ENCODE data around the gene AQP5.

AQP5 gene

GRCh38 chr12:50006280-50006679 lies 44.6 kb downstream of the AQP5 start:
- Mint-ChIP-seq H3K36me3 (peaks cover 56% of the 10 kb centered on the region), H3K27me3 (no peaks in the 10 kb centered on the region), H3K4me3 (no peak overlapping the region), H3K9me3 (no peaks in the 10 kb centered on the region), H3K4me1 (no peaks in the 10 kb centered on the region), H3K27ac (peak overlapping the region; percentile 45)
- CTCF ChIA-PET = interaction anchor here (1.0 to 1.3 kb wide), 3 partner anchors 10 to 243 kb away, joined by 3 to 4 read pairs (median 3); no protein-coding TSS in a partner anchor
- no peak for DNase-seq

- Mint-ChIP-seq H3K4me1 (no peaks in the 10 kb centered on the region), H3K27ac (no peak overlapping the region), H3K4me3 (no peak overlapping the region), H3K9me3 (no peaks in the 10 kb centered on the region), H3K27me3 (no peaks in the 10 kb centered on the region), H3K36me3 (peaks cover 52% of the 10 kb centered on the region)
- CTCF ChIA-PET = interaction anchor here (1.0 to 1.3 kb wide), 5 partner anchors 9 to 244 kb away, joined by 3 to 4 read pairs (median 3); no protein-coding TSS in a partner anchor
- DNase-seq = no peak
Observed at GRCh38 chr12:50006754-50007442, 45.2 kb downstream of the AQP5 start.

- DNase-seq = no peak
- Mint-ChIP-seq H3K4me3 (no peak overlapping the region), H3K36me3 (peaks cover 37% of the 10 kb centered on the region), H3K27me3 (no peaks in the 10 kb centered on the region), H3K4me1 (peaks cover 10% of the 10 kb centered on the region), H3K9me3 (no peaks in the 10 kb centered on the region), H3K27ac (no peak overlapping the region)
- CTCF ChIA-PET = interaction anchor here (0.6 kb wide), 3 partner anchors 9 to 72 kb away, joined by 3 to 4 read pairs (median 3); no protein-coding TSS in a partner anchor
Observed at GRCh38 chr12:50013361-50014147, 51.9 kb downstream of the AQP5 start.

DNA sequence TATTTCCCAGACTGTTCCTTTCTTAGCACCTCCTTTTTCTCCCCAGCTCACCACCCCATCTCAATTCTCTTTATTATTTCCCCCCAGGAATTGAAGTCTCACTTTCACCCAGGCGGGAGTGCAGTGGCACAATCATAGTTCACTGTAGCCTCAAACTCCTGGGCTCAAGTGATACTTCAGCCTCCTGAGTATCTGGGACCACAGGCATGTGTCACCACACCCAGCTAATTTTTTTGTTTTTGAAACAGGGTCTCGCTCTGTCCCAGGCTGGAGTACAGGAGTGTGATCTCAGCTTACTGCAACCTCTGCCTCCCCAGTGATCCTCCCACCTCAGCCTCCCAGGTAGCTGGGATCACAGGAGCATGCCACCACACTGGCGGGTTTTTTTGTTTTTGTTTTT lies 52.7 kb downstream of the AQP5 start:
- DNase-seq = no peak
- H3K4me1 Mint-ChIP-seq = peaks cover 16% of the 10 kb centered on the region
- no peaks in the 10 kb centered on the region for H3K27me3 Mint-ChIP-seq
- CTCF ChIA-PET = interaction anchor here (0.6 to 1.0 kb wide), 4 partner anchors 10 to 72 kb away, joined by 3 to 4 read pairs (median 3); no protein-coding TSS in a partner anchor
- peak overlapping the region; percentile 13 for H3K27ac Mint-ChIP-seq
- no peak overlapping the region for H3K4me3 Mint-ChIP-seq
- no peaks in the 10 kb centered on the region for H3K9me3 Mint-ChIP-seq
- peaks cover 42% of the 10 kb centered on the region for H3K36me3 Mint-ChIP-seq

All from activated naive CD4-positive, alpha-beta T cell treated with anti-CD3 and anti-CD28 coated beads, Interleukin-2, amount 10 ng/mL, durations not matched to agents 7 days and 5 days (primary cell).